ENCODE results near the gene PRR23E. TPM values are rescaled to one million over a fixed set of nuclear protein-coding genes. Genes with fewer than 3 reads are reported as not detected.

The PRR23E gene
- total RNA-seq, 2 donors from 2014 or later = not detected

DNA sequence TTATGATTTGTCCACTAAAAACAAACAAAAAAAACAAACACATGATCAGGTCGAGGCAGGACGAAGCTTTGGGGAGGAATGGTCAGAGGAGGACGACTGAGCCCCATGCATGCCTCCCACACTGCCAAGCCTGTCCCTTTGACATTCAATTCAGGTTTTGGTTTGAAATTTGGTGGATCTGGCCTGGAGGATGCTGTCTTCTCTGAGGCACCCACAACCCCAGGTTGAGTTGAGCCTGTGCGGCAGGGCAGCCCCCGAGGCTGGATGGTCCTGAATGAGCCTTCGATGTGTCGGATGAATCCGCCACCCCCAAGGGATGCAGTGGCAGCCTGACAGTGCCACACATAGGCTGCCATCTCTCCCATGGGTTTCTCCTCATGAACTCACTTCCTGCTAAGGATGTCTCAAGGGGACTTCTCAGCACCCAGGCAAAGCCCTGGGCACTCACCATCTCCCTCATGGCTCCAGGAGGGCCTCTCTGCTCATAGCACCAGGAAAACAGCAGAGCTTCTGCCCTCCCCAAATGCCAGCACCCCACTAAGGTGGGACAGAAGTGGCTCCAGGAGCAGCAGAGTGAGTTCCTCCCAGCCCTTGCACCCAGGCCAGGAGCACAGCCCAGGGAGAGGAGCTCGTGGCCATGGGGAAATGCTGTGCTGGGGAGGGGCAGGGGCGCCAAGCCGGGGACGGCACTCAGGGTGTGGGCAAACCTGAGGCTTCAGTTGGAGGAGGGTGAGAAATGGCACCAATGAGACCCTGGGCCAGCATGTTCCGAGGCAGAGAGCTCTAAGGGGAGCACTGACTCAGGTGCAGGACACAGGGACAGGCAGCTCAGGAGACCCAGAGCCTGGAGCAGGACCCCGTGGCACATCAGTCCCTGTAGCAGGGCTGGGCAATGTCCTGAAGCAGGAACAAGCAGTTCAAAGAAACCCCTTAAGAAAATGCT is 18.5 kb downstream of the PRR23E start:
- DNase-seq (no peak), ATAC-seq (no peak)
- no peaks in the 10 kb centered on the region for H3K4me1 ChIP-seq
- WGBS, 2 donors = 84 to 87% methylated on average over 14 of the region's 14 CpGs
- intact Hi-C loops (cut with DNase I) = no loop called here
- H3K27ac ChIP-seq = no peak overlapping the region
- H3K4me3 ChIP-seq = no peak overlapping the region
- no peaks in the 10 kb centered on the region for H3K36me3 ChIP-seq (replicated peaks in 1 of 2; ENCODE audit: insufficient read depth in 1 of 2, low read depth in 2 of 2)
- H3K27me3 ChIP-seq = no peaks in the 10 kb centered on the region
- H3K9me3 ChIP-seq = no peaks in the 10 kb centered on the region
- no peak for TF ChIP-seq POLR2A (IDR thresholded peaks at IDR 0.05)
- no peak for TF ChIP-seq CTCF (IDR thresholded peaks at IDR 0.05)

- Histone ChIP-seq H3K4me1 (no peaks in the 10 kb centered on the region), H3K4me3 (no peak overlapping the region), H3K9me3 (no peaks in the 10 kb centered on the region), H3K27ac (no peak overlapping the region), H3K27me3 (no peaks in the 10 kb centered on the region), H3K36me3 (replicated peaks in 1 of 2; ENCODE audit: insufficient read depth in 1 of 2, low read depth in 2 of 2) (no peaks in the 10 kb centered on the region)
- intact Hi-C loops (cut with DNase I) = no loop called here
- 83 to 94% methylated on average over 3 of the region's 3 CpGs for WGBS, 2 donors
- ATAC-seq = no peak
- TF ChIP-seq POLR2A (IDR thresholded peaks at IDR 0.05) (no peak), CTCF (IDR thresholded peaks at IDR 0.05) (no peak)
- no peak for DNase-seq
Measured at GRCh38 chr3:127212231-127212630, 19.3 kb downstream of the PRR23E start.

- Histone ChIP-seq H3K27me3 (no peaks in the 10 kb centered on the region), H3K4me1 (no peaks in the 10 kb centered on the region), H3K9me3 (no peaks in the 10 kb centered on the region), H3K4me3 (no peak overlapping the region), H3K36me3 (replicated peaks in 1 of 2; ENCODE audit: insufficient read depth in 1 of 2, low read depth in 2 of 2) (no peaks in the 10 kb centered on the region), H3K27ac (no peak overlapping the region)
- ATAC-seq = no peak
- 85 to 92% methylated on average over 5 of the region's 5 CpGs for WGBS, 2 donors
- DNase-seq = no peak
- no peak for TF ChIP-seq POLR2A (IDR thresholded peaks at IDR 0.05)
- no peak for TF ChIP-seq CTCF (IDR thresholded peaks at IDR 0.05)
- intact Hi-C loops (cut with DNase I) = no loop called here
Measured at GRCh38 chr3:127212711-127213110, 19.8 kb downstream of the PRR23E start.

DNA sequence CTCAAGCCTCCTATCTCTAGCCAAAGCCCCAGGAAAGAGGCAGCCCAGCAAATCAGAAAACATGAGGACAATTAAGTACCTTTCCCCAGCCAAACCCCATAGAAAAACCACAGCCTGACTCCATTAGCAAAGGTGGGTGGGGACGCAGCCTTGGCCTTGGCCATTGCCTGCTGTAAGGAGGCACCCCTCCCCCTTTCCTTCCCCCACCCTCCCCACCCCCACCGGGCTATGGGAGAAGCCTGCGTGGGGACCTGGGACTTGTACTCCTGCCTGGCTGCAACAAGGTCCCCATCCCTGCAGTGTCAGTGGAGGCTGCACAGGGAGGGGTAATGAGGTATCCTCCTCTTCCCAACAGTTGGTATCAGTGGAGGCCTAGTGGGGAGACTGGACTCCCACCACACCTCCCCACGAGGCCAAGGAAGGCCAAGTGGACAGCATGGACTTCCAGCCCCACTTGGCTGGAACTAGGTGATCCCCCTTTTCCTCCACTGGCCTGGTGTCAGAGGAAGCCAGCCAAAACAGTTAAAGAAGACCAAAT is 20.5 kb downstream of the PRR23E start:
- no peak overlapping the region for H3K27ac ChIP-seq
- H3K27me3 ChIP-seq = no peaks in the 10 kb centered on the region
- intact Hi-C loops (cut with DNase I) = no loop called here
- DNase-seq (no peak), ATAC-seq (no peak)
- H3K4me3 ChIP-seq = no peak overlapping the region
- H3K36me3 ChIP-seq (replicated peaks in 1 of 2; ENCODE audit: insufficient read depth in 1 of 2, low read depth in 2 of 2) = no peaks in the 10 kb centered on the region
- H3K9me3 ChIP-seq = no peaks in the 10 kb centered on the region
- no peaks in the 10 kb centered on the region for H3K4me1 ChIP-seq
- 68 to 78% methylated on average over 3 to 4 of the region's 4 CpGs for WGBS, 2 donors
- TF ChIP-seq CTCF (IDR thresholded peaks at IDR 0.05) (no peak), POLR2A (IDR thresholded peaks at IDR 0.05) (no peak)
